IPS-18a (cell line): Measurements from ENCODE around the gene DLGAP1.

Experiments used
- H3K27ac ChIP-seq: one replicate; pipeline ENCODE4 v1.5.1; 2013; ENCODE audit warnings: low read length
- H3K27me3 ChIP-seq: one replicate; pipeline ENCODE4 v1.6.1; 2013; ENCODE audit warnings: mild to moderate bottlenecking, low read length; ENCODE audit not compliant: control insufficient read depth, insufficient read depth
- H3K36me3 ChIP-seq: one replicate; pipeline ENCODE4 v1.6.1; 2013; ENCODE audit warnings: low read depth, low read length; ENCODE audit not compliant: control insufficient read depth
- H3K4me1 ChIP-seq: one replicate; pipeline ENCODE4 v1.6.1; 2013; ENCODE audit warnings: low read depth, low read length; ENCODE audit not compliant: control insufficient read depth
- H3K4me3 ChIP-seq: one replicate; pipeline ENCODE4 v1.5.1; 2013; ENCODE audit warnings: low read length
- H3K9ac ChIP-seq: one replicate; pipeline ENCODE4 v1.6.1; 2013; ENCODE audit warnings: mild to moderate bottlenecking, low read length, moderate library complexity
- H3K9me3 ChIP-seq: one replicate; pipeline ENCODE4 v1.6.1; 2013; ENCODE audit warnings: low read depth, low read length; ENCODE audit not compliant: control insufficient read depth

The DLGAP1 gene

DNA sequence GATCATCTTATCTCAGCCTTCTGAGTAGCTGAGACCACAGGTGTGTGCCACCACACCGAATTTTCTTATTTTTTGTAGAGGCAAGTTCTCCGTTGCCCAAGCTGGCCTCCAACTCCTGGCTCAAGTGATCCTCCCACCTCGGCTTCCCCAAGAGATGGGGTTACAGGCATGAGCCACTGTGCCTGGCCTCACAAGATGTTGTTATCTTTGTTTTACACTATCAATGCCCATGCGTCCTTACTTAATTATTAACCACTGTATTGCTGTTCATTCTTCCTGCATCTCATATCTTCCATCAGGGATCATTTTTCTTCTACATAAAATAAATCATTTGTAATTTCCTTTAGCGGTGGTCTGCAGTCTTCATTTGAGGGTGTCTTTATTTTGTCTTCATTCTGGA, 823.2 kb downstream of the DLGAP1 start:
- no peak overlapping the region for H3K9ac ChIP-seq
- no peaks in the 10 kb centered on the region for H3K4me1 ChIP-seq
- no peak overlapping the region for H3K4me3 ChIP-seq
- no peak overlapping the region for H3K27ac ChIP-seq
- H3K9me3 ChIP-seq = no peaks in the 10 kb centered on the region
- no peaks in the 10 kb centered on the region for H3K36me3 ChIP-seq
- no peaks in the 10 kb centered on the region for H3K27me3 ChIP-seq

DNA sequence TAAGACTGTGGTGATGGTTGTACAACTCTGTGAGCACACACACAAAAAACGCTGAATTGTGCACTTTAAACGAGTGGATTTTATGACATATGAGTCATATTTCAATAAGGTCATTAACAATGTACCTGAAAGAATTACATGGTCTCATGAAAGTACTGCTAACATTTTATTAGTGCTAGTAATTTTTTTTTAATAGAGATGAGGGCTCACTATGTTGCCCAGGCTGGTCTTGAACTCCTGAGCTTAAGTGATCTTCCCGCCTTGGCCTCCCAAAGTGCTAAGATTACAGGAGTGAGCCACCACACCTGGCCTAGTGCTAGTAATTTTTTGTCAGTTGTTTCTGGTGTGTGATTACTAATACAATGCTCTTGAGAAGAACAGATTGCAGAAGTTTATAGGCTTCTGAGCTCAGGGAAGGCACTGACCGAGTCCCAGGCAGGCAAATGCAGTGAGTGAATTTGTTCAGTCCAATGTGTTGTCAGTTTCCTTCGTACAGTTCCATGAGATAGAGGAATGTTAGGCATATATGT, 828.1 kb downstream of the DLGAP1 start:
- no peak overlapping the region for H3K27ac ChIP-seq
- peaks cover 27% of the 10 kb centered on the region for H3K4me1 ChIP-seq
- H3K27me3 ChIP-seq = no peaks in the 10 kb centered on the region
- H3K9me3 ChIP-seq = no peaks in the 10 kb centered on the region
- no peaks in the 10 kb centered on the region for H3K36me3 ChIP-seq
- H3K4me3 ChIP-seq = no peak overlapping the region
- no peak overlapping the region for H3K9ac ChIP-seq

DNA sequence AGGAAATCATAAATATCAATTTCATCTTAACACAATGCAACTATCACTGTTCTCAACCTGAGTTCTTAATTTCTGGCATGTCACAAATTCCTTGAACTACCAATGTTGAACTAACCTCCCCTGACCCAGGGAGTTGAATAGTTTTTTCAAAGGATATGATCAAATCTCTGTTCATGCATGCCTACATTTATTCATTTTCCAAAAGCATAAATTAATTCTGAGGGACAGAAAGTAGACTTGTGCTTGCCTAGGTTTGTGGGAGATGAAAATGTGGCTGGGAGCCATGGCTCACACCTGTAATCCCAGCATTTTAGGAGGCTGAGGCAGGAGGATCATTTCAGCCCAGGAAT, 829.4 kb downstream of the DLGAP1 start:
- Histone ChIP-seq H3K9me3 (no peaks in the 10 kb centered on the region), H3K27ac (no peak overlapping the region)

DNA sequence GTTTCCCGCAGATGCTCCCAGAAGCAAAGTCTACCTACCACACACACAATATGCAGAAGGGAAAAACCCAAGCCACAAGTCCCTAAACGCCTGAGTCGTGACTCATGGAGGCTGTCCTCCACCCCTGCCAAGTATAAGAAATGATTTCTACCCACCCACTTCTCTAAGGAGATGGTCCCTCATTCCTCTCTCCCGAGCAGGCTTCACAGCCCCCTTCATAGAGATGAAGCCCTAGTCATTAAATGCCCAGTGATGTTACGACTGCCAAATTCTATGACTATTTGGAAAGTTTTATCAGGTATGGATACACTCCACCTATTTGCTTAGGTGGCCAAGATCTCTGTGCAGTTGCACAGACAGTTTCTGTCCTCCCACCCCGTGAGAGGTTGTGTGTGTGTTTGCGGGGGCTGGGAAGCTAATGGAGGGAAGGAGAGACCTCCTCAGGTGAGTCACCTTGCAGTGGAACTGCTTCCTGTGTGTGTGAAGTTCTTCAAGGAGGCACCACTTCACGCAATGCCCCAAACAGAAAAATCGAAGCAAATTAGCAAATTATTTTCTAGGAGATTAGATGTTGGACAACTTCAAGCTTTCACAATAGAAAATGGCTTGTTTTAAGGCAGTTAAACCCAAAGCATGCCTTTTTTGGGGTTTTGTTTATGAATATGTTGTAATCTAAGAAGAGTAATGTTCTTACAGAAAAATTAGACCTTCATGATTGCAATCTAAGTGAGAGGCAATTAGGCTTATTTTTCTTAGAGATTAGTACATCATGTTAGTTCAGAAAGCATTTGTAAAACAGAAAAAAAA, 830.0 kb downstream of the DLGAP1 start:
- Histone ChIP-seq H3K9me3 (no peaks in the 10 kb centered on the region), H3K36me3 (no peaks in the 10 kb centered on the region), H3K27ac (peak overlapping the region; percentile 65), H3K4me1 (peaks cover 27% of the 10 kb centered on the region), H3K27me3 (no peaks in the 10 kb centered on the region), H3K4me3 (no peak overlapping the region), H3K9ac (peak overlapping the region; percentile 21)

More for the DNA sequence above, 829.4 kb downstream of the DLGAP1 start:
- Histone ChIP-seq H3K4me1 (peaks cover 27% of the 10 kb centered on the region), H3K4me3 (no peak overlapping the region), H3K9ac (no peak overlapping the region), H3K27me3 (no peaks in the 10 kb centered on the region), H3K36me3 (no peaks in the 10 kb centered on the region)

DNA sequence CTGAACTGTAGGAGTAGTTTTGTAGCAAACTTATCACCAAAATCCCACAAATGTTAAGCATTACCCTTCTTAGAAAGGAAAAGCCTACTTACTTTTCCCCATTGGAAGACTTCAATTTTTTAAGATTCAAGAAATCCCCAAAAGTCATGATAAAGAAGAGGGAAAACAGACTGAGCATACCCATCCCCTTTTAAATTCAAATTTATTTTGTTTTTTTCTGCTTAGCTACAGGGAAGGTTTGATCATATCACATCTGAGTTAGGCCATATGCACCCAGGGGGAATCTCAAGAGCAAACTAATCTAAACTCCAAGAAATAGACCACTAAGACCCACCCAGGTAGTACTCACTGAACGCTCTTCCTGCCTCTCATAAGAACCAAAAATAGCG, 830.6 kb downstream of the DLGAP1 start:
- no peaks in the 10 kb centered on the region for H3K27me3 ChIP-seq
- H3K4me1 ChIP-seq = peaks cover 27% of the 10 kb centered on the region
- H3K36me3 ChIP-seq = no peaks in the 10 kb centered on the region
- H3K9ac ChIP-seq = peak overlapping the region; percentile 21
- H3K27ac ChIP-seq = peak overlapping the region; percentile 65
- no peak overlapping the region for H3K4me3 ChIP-seq
- no peaks in the 10 kb centered on the region for H3K9me3 ChIP-seq

DNA sequence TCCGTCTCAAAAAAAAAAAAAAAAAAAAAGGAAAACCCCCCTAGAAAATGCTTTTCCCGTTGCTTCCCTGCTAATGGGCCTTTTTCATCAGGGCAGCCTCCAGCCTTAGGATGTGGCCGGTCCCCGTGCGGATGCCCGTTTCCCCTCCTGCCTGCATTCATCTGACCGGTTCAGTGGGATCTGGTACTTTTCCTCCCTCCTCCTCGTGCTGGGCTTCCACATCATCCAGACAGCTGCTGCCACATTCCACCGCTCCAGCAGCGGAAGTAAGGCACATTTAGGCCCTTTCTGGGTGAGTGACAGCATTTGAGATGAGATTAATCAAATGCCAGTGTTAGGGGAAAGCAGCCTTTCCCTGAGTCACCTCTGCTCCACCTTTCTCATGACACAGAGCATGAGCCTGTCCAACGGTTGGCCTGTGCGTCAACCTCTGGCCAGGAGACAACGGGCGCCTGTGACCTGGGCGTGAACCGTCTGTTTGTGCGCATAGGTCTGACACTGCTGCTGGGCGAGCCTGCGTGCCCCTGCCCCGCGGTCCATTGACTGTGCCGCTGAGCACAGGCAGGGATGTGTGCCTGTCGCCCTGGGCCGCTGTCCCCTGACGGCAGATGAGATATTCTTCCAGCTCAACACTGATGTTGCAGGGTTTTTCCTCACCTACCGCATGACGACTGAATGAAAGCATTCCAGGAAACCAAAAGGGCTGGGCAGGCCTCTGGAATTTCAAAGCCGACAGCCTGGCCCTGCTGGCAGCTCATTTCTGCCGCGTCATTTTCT, 831.1 kb downstream of the DLGAP1 start:
- Histone ChIP-seq H3K9me3 (no peaks in the 10 kb centered on the region), H3K4me1 (peaks cover 27% of the 10 kb centered on the region), H3K9ac (peak overlapping the region; percentile 21), H3K36me3 (no peaks in the 10 kb centered on the region), H3K27ac (peak overlapping the region; percentile 71), H3K27me3 (no peaks in the 10 kb centered on the region), H3K4me3 (peak overlapping the region; percentile 18)

DNA sequence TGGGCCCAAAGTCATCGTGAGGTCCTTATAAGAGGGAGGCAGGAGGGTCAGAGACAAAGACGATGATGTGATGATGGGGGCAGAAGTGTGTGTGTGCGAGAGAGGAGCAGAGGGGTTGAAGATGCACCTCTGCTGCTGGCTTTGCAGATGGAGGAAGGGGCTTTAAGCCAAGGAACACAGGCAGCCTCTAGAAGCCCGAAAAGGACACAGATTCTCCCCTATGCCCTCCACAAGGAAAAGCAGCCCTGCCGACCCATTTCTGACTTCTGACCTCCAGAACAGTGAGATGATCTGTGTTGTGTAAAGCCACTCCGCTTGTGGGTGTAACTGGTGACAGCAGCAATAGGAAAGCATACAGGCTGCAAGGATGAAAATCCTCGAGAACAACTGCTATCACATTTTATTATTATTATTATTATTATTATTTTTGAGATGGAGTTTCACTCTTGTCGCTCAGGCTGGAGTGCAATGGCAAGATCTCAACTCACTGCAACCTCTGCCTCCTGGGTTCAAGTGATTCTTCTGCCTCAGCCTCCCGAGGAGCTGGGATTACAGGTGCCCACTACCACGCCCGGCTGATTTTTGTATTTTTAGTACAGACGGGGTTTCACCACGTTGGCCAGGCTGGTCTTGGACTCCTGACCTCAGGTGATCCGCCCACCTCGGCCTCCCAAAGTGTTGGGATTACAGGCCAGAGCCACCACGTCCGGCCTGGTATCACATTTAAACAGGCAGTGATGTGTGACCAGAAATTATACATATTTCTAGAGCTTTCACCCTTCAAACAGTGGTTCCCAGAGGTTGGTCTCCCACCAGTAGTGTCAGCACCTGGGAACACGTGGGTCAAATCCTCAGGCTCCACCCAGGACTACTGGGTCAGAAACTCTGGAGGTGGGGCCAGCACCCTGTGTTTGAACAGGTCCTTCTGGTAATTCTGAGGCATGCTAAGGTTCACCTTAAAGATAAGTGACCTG, 834.7 kb downstream of the DLGAP1 start:
- Histone ChIP-seq H3K4me3 (no peak overlapping the region), H3K36me3 (no peaks in the 10 kb centered on the region), H3K4me1 (peaks cover 26% of the 10 kb centered on the region), H3K27ac (no peak overlapping the region), H3K9ac (no peak overlapping the region), H3K27me3 (no peaks in the 10 kb centered on the region), H3K9me3 (no peaks in the 10 kb centered on the region)

DNA sequence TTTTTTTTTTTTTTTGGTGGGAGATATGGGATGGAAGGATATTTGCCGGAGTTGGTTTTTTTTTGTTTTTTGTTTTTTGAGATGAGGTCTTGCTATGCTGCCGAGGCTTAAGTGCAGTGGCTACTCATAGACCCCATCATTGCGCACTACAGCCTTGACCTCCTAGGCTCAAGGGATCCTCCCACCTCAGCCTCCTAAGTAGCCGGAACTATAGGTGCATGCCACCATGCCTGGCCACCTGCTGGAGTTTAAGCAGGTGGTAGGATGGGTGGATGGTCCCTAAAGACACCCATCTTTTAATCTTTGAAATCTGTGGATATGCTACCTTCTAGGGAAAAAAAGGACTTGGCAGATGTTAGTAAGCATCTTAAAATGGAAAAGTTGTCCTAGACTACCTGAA, 835.4 kb downstream of the DLGAP1 start:
- no peaks in the 10 kb centered on the region for H3K27me3 ChIP-seq
- no peak overlapping the region for H3K27ac ChIP-seq
- no peak overlapping the region for H3K9ac ChIP-seq
- no peaks in the 10 kb centered on the region for H3K9me3 ChIP-seq
- H3K4me3 ChIP-seq = no peak overlapping the region
- H3K36me3 ChIP-seq = no peaks in the 10 kb centered on the region
- H3K4me1 ChIP-seq = peaks cover 22% of the 10 kb centered on the region

DNA sequence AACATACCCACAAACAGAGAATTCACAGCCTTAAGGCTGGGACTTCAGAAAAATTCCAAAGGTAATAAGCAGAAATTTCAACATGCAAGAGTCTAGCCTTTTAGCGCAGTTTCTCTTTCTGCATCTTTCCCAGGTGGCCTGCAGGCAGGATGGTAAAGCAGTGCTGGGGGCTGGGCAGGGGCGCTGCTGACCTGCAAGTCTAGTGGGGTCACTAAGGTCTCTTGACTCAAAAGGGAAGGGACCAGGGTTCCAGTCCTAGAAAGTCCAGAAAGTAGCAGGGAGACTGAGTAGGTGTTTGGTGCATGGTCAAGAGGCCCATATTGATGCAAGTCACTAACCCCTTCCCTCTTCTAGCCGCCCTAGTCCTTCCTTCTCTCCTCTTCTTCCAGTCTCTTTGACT, 835.9 kb downstream of the DLGAP1 start:
- no peak overlapping the region for H3K4me3 ChIP-seq
- no peaks in the 10 kb centered on the region for H3K9me3 ChIP-seq
- no peak overlapping the region for H3K9ac ChIP-seq
- peaks cover 17% of the 10 kb centered on the region for H3K4me1 ChIP-seq
- no peaks in the 10 kb centered on the region for H3K36me3 ChIP-seq
- no peaks in the 10 kb centered on the region for H3K27me3 ChIP-seq
- no peak overlapping the region for H3K27ac ChIP-seq

DNA sequence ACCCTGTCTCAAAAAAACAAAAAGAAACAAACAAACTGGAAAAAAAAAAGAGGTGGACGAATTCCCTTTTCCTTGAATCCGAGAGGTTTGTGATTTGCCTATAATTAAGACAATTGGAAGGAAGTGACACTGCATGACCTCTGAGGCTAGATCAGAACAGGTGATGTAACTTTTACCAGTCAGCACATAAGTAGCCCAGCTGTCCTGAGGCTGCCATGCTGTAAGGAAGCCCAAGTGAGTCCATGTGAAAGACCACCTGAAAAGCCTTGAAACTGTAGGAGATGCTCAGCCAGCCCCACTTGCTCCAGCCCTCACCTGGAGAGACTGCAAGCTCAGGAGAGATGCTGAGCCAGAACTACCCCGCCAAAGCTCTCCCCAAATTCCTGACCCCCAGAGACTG, 838.4 kb downstream of the DLGAP1 start:
- Histone ChIP-seq H3K4me3 (no peak overlapping the region), H3K36me3 (no peaks in the 10 kb centered on the region), H3K27me3 (no peaks in the 10 kb centered on the region), H3K9me3 (no peaks in the 10 kb centered on the region), H3K27ac (no peak overlapping the region), H3K4me1 (peaks cover 6% of the 10 kb centered on the region), H3K9ac (no peak overlapping the region)

DNA sequence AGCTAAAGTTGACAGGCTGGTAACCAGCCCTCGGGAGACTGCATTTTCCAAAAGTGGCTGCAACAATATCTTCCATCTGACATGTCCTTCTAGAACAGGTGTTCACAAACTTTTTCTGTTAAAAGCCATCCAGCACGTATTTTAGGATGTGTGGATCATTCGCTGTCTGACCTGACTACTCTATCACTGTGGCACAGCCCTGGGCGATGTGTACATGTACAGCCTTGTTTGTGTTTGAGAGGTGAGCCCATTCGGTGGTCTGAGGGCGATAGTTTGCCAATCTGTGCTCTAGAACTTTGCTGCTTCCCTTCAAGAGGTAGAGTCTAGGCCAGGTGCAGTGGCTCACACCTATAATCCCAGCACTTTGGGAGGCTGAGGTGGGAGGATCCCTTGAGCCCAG, 839.0 kb downstream of the DLGAP1 start:
- no peaks in the 10 kb centered on the region for H3K27me3 ChIP-seq
- no peaks in the 10 kb centered on the region for H3K36me3 ChIP-seq
- H3K9me3 ChIP-seq = no peaks in the 10 kb centered on the region
- H3K27ac ChIP-seq = no peak overlapping the region
- no peak overlapping the region for H3K9ac ChIP-seq
- peaks cover 6% of the 10 kb centered on the region for H3K4me1 ChIP-seq
- H3K4me3 ChIP-seq = no peak overlapping the region
